ENCODE results near the gene MAPK14. TPM values are rescaled to one million over a fixed set of nuclear protein-coding genes. Genes with fewer than 3 reads are reported as not detected.

Gene MAPK14
- total RNA-seq, 1 donor from 2014 or later, result 41.3 TPM

DNA sequence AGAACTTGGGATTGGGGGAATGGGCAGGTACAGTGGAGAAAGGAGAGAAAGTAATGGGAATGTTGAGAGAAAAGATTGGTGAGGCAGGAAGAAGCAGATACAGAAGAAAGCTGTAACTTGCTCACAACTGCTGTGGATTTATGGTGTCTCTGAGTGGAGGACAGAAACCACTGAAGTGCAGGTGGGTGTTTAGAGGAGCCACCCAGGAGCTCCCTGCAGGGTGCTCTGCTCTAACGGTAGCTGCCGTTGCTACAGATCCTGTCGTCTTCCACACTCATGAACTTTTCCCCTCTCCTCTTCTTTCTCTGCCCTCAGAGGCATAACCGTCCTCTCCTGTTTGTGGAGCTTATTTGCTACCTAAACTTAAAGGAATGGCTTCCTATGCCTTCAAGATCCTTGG is 75.2 kb downstream of the MAPK14 start:
- Histone ChIP-seq H3K9me3 (ENCODE audit: insufficient read depth, low read depth, low read length) (no peaks in the 10 kb centered on the region), H3K4me2 (ENCODE audit: low read length) (no peak overlapping the region), H3K4me1 (ENCODE audit: insufficient read depth, low read length) (no peaks in the 10 kb centered on the region), H3K9ac (ENCODE audit: low read length) (no peak overlapping the region), H3K27me3 (ENCODE audit: insufficient read depth, low read length) (no peaks in the 10 kb centered on the region), H3K79me2 (ENCODE audit: insufficient read depth, low read length) (no peaks in the 10 kb centered on the region), H3K4me3 (ENCODE audit: insufficient read depth, low read depth, low read length) (no peak overlapping the region), H3K36me3 (ENCODE audit: insufficient read depth, low read length) (peaks cover 22% of the 10 kb centered on the region), H4K20me1 (ENCODE audit: insufficient read depth, low read length) (peaks cover 7% of the 10 kb centered on the region), H2AFZ (ENCODE audit: low read depth, low read length) (no peak overlapping the region), H3K27ac (ENCODE audit: low read depth, low read length) (no peak overlapping the region)
- DNase-seq (ENCODE audit: low read depth) (no peak), FAIRE-seq (no peak)
- peaks cover 13% of the 10 kb centered on the region for H3K36me3 Mint-ChIP-seq (ENCODE audit: low read depth, unreplicated experiment)
- TF ChIP-seq, protein P1, sequence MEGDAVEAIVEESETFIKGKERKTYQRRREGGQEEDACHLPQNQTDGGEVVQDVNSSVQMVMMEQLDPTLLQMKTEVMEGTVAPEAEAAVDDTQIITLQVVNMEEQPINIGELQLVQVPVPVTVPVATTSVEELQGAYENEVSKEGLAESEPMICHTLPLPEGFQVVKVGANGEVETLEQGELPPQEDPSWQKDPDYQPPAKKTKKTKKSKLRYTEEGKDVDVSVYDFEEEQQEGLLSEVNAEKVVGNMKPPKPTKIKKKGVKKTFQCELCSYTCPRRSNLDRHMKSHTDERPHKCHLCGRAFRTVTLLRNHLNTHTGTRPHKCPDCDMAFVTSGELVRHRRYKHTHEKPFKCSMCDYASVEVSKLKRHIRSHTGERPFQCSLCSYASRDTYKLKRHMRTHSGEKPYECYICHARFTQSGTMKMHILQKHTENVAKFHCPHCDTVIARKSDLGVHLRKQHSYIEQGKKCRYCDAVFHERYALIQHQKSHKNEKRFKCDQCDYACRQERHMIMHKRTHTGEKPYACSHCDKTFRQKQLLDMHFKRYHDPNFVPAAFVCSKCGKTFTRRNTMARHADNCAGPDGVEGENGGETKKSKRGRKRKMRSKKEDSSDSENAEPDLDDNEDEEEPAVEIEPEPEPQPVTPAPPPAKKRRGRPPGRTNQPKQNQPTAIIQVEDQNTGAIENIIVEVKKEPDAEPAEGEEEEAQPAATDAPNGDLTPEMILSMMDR (IDR thresholded peaks at IDR 0.05; ENCODE audit: insufficient read depth, low read depth, low read length), result no peak
- H3K27me3 Mint-ChIP-seq (ENCODE audit: low read depth, unreplicated experiment), result no peaks in the 10 kb centered on the region
- H3K27ac Mint-ChIP-seq (ENCODE audit: unreplicated experiment), result no peak overlapping the region
- no peak overlapping the region for H3K4me3 Mint-ChIP-seq (ENCODE audit: unreplicated experiment)
- H3K9me3 Mint-ChIP-seq (ENCODE audit: unreplicated experiment), result no peaks in the 10 kb centered on the region
- H3K4me1 Mint-ChIP-seq (ENCODE audit: low read depth, unreplicated experiment), result peaks cover 12% of the 10 kb centered on the region

DNA sequence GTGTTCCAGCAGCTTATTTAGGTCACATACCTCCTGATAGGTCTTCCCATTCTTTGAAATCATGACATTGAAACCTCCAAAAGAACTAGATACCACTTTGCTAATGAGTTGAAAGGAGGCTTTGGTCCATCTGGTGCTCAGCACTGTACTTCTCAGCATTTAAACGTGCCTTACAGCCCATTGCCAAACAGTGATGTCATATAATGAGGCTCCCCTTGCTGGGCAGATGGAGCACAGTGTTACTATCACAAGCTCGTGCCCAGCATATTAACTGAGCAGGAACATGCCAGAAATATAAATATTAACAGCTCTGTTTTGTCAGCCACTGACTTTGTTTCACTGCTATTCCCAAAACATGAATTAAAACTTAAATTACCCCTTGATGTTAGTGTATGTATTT is 77.2 kb downstream of the MAPK14 start:
- FAIRE-seq (no peak), DNase-seq (ENCODE audit: low read depth) (no peak)

DNA sequence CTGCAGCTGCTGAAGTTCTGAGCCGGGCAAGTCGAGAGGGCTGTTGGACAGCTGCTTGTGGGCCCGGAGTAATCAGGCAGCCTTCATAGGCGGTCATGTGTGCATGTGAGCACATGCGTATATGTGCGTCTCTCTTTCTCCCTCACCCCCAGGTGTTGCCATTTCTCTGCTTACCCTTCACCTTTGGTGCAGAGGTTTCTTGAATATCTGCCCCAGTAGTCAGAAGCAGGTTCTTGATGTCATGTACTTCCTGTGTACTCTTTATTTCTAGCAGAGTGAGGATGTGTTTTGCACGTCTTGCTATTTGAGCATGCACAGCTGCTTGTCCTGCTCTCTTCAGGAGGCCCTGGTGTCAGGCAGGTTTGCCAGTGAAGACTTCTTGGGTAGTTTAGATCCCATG is 81.5 kb downstream of the MAPK14 start:
- no peak overlapping the region for H3K4me3 ChIP-seq (ENCODE audit: insufficient read depth, low read depth, low read length)
- DNase-seq (ENCODE audit: low read depth), result no peak
- Mint-ChIP-seq H3K9me3 (ENCODE audit: unreplicated experiment) (no peaks in the 10 kb centered on the region), H3K27ac (ENCODE audit: unreplicated experiment) (no peak overlapping the region), H3K36me3 (ENCODE audit: low read depth, unreplicated experiment) (peaks cover 31% of the 10 kb centered on the region), H3K27me3 (ENCODE audit: low read depth, unreplicated experiment) (no peaks in the 10 kb centered on the region), H3K4me3 (ENCODE audit: unreplicated experiment) (no peak overlapping the region), H3K4me1 (ENCODE audit: low read depth, unreplicated experiment) (peaks cover 8% of the 10 kb centered on the region)
- no peak overlapping the region for H2AFZ ChIP-seq (ENCODE audit: low read depth, low read length)
- no peak overlapping the region for H3K9ac ChIP-seq (ENCODE audit: low read length)
- no peaks in the 10 kb centered on the region for H4K20me1 ChIP-seq (ENCODE audit: insufficient read depth, low read length)
- H3K36me3 ChIP-seq (ENCODE audit: insufficient read depth, low read length), result peaks cover 26% of the 10 kb centered on the region
- H3K4me2 ChIP-seq (ENCODE audit: low read length), result no peak overlapping the region
- TF ChIP-seq, protein P1 (IDR thresholded peaks at IDR 0.05; ENCODE audit: insufficient read depth, low read depth, low read length), result no peak
- TF ChIP-seq EZH2 (IDR thresholded peaks at IDR 0.05; ENCODE audit: insufficient read depth, low read length), result no peak
- H3K27me3 ChIP-seq (ENCODE audit: insufficient read depth, low read length), result no peaks in the 10 kb centered on the region
- H3K9me3 ChIP-seq (ENCODE audit: insufficient read depth, low read depth, low read length), result no peaks in the 10 kb centered on the region
- FAIRE-seq, result no peak
- no peaks in the 10 kb centered on the region for H3K4me1 ChIP-seq (ENCODE audit: insufficient read depth, low read length)
- H3K79me2 ChIP-seq (ENCODE audit: insufficient read depth, low read length), result no peaks in the 10 kb centered on the region
- H3K27ac ChIP-seq (ENCODE audit: low read depth, low read length), result no peak overlapping the region

More for the DNA sequence above, 77.2 kb downstream of the MAPK14 start:
- no peak overlapping the region for H3K27ac ChIP-seq (ENCODE audit: low read depth, low read length)
- no peak overlapping the region for H3K4me2 ChIP-seq (ENCODE audit: low read length)
- no peaks in the 10 kb centered on the region for H3K27me3 ChIP-seq (ENCODE audit: insufficient read depth, low read length)
- H3K4me3 ChIP-seq (ENCODE audit: insufficient read depth, low read depth, low read length), result no peak overlapping the region
- Mint-ChIP-seq H3K27me3 (ENCODE audit: low read depth, unreplicated experiment) (no peaks in the 10 kb centered on the region), H3K27ac (ENCODE audit: unreplicated experiment) (no peak overlapping the region), H3K4me3 (ENCODE audit: unreplicated experiment) (no peak overlapping the region), H3K4me1 (ENCODE audit: low read depth, unreplicated experiment) (peaks cover 2% of the 10 kb centered on the region), H3K9me3 (ENCODE audit: unreplicated experiment) (no peaks in the 10 kb centered on the region), H3K36me3 (ENCODE audit: low read depth, unreplicated experiment) (peaks cover 27% of the 10 kb centered on the region)
- no peaks in the 10 kb centered on the region for H3K9me3 ChIP-seq (ENCODE audit: insufficient read depth, low read depth, low read length)
- H3K9ac ChIP-seq (ENCODE audit: low read length), result no peak overlapping the region
- no peaks in the 10 kb centered on the region for H3K79me2 ChIP-seq (ENCODE audit: insufficient read depth, low read length)
- peaks cover 26% of the 10 kb centered on the region for H3K36me3 ChIP-seq (ENCODE audit: insufficient read depth, low read length)
- peaks cover 7% of the 10 kb centered on the region for H4K20me1 ChIP-seq (ENCODE audit: insufficient read depth, low read length)
- TF ChIP-seq, protein P1 (IDR thresholded peaks at IDR 0.05; ENCODE audit: insufficient read depth, low read depth, low read length), result no peak
- no peak for TF ChIP-seq EZH2 (IDR thresholded peaks at IDR 0.05; ENCODE audit: insufficient read depth, low read length)
- no peak overlapping the region for H2AFZ ChIP-seq (ENCODE audit: low read depth, low read length)
- no peaks in the 10 kb centered on the region for H3K4me1 ChIP-seq (ENCODE audit: insufficient read depth, low read length)
